ENCODE measurements around the gene TOE1.
A peak's percentile ranks its signal among the peaks of the same experiment; 100 is the strongest.

TOE1 gene

DNA sequence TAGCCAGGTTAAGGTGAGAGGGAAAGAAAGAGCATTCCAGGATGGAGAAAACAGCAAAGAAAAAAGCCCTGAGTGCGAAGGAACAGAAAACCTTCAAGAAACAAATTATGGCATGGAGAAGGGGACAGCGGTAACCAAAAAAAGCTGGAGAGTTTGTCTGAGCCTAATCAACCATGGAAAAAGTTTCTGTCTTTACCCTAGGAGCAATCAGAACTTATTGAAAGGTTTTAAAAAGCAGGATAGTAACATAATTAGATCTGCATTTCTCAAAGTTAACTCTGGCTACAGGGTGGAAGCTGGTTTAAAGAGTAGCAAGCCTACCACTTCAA lies 39.3 kb upstream of the TOE1 start:
- TF ChIP-seq, protein P1, sequence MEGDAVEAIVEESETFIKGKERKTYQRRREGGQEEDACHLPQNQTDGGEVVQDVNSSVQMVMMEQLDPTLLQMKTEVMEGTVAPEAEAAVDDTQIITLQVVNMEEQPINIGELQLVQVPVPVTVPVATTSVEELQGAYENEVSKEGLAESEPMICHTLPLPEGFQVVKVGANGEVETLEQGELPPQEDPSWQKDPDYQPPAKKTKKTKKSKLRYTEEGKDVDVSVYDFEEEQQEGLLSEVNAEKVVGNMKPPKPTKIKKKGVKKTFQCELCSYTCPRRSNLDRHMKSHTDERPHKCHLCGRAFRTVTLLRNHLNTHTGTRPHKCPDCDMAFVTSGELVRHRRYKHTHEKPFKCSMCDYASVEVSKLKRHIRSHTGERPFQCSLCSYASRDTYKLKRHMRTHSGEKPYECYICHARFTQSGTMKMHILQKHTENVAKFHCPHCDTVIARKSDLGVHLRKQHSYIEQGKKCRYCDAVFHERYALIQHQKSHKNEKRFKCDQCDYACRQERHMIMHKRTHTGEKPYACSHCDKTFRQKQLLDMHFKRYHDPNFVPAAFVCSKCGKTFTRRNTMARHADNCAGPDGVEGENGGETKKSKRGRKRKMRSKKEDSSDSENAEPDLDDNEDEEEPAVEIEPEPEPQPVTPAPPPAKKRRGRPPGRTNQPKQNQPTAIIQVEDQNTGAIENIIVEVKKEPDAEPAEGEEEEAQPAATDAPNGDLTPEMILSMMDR (IDR thresholded peaks at IDR 0.05; ENCODE audit: extremely low read depth, insufficient read depth, missing control alignments) = no peak
- no peak for DNase-seq (ENCODE audit: low spot score)
- in situ Hi-C loops (cut with MboI; ENCODE audit: low pct_unique_long_range_greater_than_20kb, low sequenced_read_pairs, unreplicated experiment) = loop anchor here (5.0 to 25.0 kb wide), 3 partner anchors 64 to 463 kb away; partner anchors contain the start of gene PTCH2

DNA sequence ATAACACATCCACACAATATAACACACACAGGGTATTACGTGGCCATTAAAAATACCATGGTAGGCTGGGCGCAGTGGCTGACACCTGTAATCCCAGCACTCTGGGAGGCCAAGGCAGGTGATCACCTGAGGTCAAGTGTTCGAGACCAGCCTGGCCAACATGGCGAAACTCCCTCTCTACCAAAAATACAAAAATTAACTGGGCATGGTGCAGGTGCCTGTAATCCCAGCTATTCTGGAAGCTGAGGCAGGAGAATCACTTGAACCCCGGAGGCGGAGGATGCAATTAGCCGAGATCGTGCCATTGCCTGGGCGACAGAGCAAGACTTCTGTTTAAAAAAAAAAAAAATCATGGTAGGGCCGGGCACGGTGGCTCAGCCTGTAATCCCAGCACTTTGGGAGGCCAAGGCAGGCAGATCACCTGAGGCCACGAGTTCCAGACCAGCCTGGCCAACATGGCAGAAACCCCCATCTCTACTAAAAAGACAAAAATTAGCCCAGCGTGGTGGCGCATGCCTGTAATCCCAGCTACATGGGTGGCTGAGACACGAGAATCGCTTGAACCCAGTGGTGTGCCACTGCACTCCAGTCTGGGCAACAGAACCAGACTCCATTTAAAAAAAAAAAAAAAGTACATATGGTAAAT lies 37.3 kb upstream of the TOE1 start:
- in situ Hi-C loops (cut with MboI; ENCODE audit: low pct_unique_long_range_greater_than_20kb, low sequenced_read_pairs, unreplicated experiment) = loop anchor here (5.0 to 25.0 kb wide), 3 partner anchors 62 to 465 kb away; partner anchors contain the start of gene PTCH2
- no peak for DNase-seq (ENCODE audit: low spot score)
- TF ChIP-seq, protein P1 (IDR thresholded peaks at IDR 0.05; ENCODE audit: extremely low read depth, insufficient read depth, missing control alignments) = no peak

DNA sequence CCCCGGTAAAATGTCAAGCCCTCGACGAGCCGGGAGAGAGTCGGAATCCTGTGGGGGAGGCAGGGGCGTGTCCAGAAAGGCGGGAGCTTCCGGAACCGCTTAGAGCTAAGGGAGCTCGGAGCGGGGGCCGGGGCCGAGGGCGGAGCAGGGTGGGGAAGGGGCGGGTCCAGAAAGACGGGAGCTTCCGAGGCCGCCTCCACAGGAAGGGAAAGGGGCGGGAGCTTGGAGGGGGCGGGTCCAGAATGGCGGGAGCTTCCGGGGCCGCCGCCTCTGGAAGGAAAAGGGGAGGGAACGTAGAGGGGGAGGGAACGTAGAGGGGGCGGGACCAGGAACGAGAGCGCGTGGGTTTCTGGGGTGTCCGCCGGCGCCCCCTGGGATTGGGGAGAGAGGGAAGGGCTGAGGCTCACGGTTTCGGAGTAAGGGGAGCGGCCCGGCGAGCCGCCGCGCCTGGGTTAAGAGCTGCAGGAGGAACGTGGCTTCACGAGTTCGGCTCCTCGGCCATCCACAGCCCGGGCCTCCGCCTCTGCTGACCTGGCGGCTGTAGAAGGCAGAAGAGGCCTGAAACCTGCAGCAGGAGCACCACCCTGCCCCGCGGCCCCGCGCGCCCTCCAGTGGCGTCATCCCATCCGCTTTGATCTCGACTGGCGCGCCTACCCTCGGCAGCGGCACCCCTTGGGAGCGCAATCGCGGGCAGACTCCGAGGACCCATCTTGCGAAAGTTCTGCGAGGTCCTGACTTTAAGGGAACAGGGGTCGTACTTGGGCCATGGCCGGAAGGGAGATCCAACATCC lies 36.3 kb upstream of the TOE1 start:
- in situ Hi-C loops (cut with MboI; ENCODE audit: low pct_unique_long_range_greater_than_20kb, low sequenced_read_pairs, unreplicated experiment) = loop anchor here (5.0 to 25.0 kb wide), 3 partner anchors 61 to 466 kb away; partner anchors contain the start of gene PTCH2
- DNase-seq (ENCODE audit: low spot score) = peak; percentile 96
- TF ChIP-seq, protein P1 (IDR thresholded peaks at IDR 0.05; ENCODE audit: extremely low read depth, insufficient read depth, missing control alignments) = peak; percentile 86

DNA sequence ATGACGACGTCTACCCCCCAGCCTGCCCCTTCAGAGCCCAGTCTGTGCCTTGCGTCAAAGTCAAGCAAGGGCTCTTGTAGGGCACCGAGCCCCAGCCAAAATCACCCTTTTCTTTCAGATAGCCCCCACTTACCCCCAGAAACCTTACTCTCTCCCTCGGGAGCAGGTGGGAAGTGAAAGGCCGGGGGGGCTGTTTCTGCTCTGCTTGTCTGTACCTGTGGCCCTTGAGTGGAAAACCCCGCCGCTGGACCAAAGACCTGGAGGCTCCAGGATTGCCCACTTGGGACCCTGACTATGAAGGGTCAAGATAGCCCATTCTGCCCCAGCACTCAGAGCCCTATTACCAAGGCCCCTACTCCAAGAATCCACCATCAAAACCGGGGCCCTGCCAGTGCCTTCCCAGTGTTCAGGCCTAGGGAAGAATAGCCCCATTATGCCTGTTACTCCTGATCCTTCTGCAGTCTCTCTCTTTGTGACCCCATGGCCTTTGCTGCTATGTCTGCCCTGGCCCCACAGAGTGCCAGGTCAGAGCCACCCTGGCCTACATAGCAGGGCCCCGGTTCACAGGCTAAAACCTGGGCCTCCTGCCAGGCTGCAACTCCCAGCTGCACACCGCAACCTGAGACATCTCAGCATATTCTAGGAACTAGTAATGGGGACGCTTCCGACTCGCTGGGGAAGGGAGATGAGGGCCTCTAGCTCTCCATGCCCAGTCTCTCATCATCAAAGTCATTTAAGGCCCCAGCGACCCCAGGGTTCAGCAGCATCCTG lies 35.5 kb upstream of the TOE1 start:
- TF ChIP-seq, protein P1 (IDR thresholded peaks at IDR 0.05; ENCODE audit: extremely low read depth, insufficient read depth, missing control alignments) = no peak
- in situ Hi-C loops (cut with MboI; ENCODE audit: low pct_unique_long_range_greater_than_20kb, low sequenced_read_pairs, unreplicated experiment) = loop anchor here (5.0 to 25.0 kb wide), 3 partner anchors 60 to 467 kb away; partner anchors contain the start of gene PTCH2
- DNase-seq (ENCODE audit: low spot score) = peak; percentile 28

DNA sequence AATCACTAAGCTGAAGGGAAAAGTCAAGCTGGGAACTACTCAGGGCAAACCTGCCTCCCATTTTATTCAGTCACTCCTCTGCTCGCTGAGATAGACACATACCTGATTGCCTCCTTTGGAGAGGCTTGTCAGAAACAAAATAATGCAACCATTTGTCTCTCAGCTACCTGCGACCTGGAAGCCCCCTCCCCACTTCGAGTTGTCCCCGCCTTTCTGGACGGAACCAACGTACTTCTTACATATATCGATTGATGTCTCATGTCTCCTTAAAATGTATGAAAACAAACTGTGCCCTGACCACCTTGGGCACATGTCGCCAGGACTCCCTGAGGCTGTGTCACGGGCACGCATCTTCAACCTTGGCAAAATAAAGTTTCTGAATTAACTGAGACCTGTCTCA lies 34.7 kb upstream of the TOE1 start:
- in situ Hi-C loops (cut with MboI; ENCODE audit: low pct_unique_long_range_greater_than_20kb, low sequenced_read_pairs, unreplicated experiment) = loop anchor here (10.0 to 25.0 kb wide), 2 partner anchors 60 to 468 kb away; partner anchors contain the start of gene PTCH2
- no peak for DNase-seq (ENCODE audit: low spot score)
- TF ChIP-seq, protein P1 (IDR thresholded peaks at IDR 0.05; ENCODE audit: extremely low read depth, insufficient read depth, missing control alignments) = no peak

DNA sequence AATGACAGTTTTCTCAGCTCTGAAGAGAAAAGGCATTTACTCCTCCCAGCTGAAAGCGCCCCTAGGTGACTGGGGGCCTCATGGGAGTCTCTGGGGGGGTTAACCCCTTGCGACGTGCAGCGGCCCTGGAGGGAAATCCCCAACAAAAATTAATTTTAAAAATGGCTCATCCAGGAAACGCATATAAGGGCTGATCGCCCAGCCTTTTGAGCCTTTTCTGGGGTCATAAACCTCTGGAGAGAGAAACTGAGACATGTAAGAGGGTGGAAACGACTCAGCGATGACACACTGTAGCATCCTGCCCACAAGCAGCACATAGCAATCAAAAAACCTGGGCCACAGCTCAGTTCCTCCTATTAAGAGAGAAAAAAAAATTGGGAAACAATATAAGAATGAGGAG lies 33.7 kb upstream of the TOE1 start:
- TF ChIP-seq, protein P1 (IDR thresholded peaks at IDR 0.05; ENCODE audit: extremely low read depth, insufficient read depth, missing control alignments) = no peak
- in situ Hi-C loops (cut with MboI; ENCODE audit: low pct_unique_long_range_greater_than_20kb, low sequenced_read_pairs, unreplicated experiment) = loop anchor here (10.0 to 25.0 kb wide), 2 partner anchors 58 to 469 kb away; partner anchors contain the start of gene PTCH2
- peak; percentile 70 for DNase-seq (ENCODE audit: low spot score)
